SK-N-MC (cell line): ENCODE measurements around the gene PACRG.

Experiments used
- DNase-seq: peaks from one replicate; pipeline ENCODE4 v3.0.0-alpha.2; 2011; ENCODE audit warnings: low read depth, low spot score
- H3K27ac ChIP-seq: fragments of 200-600 bp; sonication (generic); 2 replicates; pipeline ENCODE4 v1.5.1; 2016; ENCODE audit warnings: mixed run types
- H3K36me3 ChIP-seq: fragments of 200-600 bp; sonication (generic); 2 replicates; pipeline ENCODE4 v1.6.1; 2017; ENCODE audit warnings: antibody characterized with exemption, low read length, mixed read lengths; ENCODE audit not compliant: insufficient read depth
- H3K4me3 ChIP-seq: fragments of 200-600 bp; sonication (generic); 2 replicates; pipeline ENCODE4 v1.5.1; 2016
- H3K9ac ChIP-seq: fragments of 200-600 bp; sonication (generic); 2 replicates; pipeline ENCODE4 v1.8.0; 2017; ENCODE audit warnings: mixed run types, mixed read lengths; ENCODE audit not compliant: insufficient read length
- H3K9me3 ChIP-seq: fragments of 200-600 bp; sonication (generic); 2 replicates; pipeline ENCODE4 v1.6.1; 2017; ENCODE audit warnings: low read depth, mild to moderate bottlenecking, antibody characterized with exemption, low read length, moderate library complexity, mixed read lengths
- EZH2 ChIP-seq: fragments of 200-600 bp; sonication (generic); IDR thresholded peaks from one replicate; pipeline ENCODE4 v1.6.1; 2017; ENCODE audit warnings: antibody characterized with exemption
- FOXP2 ChIP-seq: optimal IDR thresholded peaks from 2 replicates; pipeline ENCODE3; 2011; ENCODE audit warnings: mild to moderate bottlenecking, moderate library complexity; ENCODE audit not compliant: insufficient read depth; ENCODE audit errors: extremely low read length, control extremely low read depth
- POLR2AphosphoS5 ChIP-seq: IDR thresholded peaks from 2 replicates; pipeline ENCODE4 v1.6.1; 2012; ENCODE audit warnings: mild to moderate bottlenecking, low read depth, low read length, borderline replicate concordance

Gene PACRG

DNA sequence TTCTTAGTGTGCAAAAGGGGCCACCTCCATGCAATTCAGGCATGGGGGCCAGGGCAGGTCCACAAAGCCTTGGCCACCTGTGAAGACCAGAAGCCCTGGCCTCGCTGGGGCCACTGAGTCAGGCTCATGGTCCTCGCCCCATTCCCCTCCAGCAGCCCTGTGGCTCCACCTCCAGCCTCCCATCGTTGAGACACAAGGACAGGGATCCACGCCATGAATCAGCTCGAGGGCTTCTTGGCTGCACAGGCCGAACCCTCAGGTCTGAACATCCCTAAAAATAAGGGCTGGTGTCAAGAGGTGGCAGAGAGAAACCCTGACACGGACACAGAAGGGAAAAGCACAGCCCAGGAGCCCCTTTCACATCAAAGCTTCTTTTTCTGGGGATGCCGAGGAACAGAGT lies 618.2 kb downstream of the PACRG start:
- DNase-seq: no peak
- Histone ChIP-seq H3K9me3 (no peaks in the 10 kb centered on the region), H3K9ac (no peak overlapping the region), H3K27ac (no peak overlapping the region), H3K36me3 (no peaks in the 10 kb centered on the region), H3K4me3 (no peak overlapping the region)
- TF ChIP-seq FOXP2 (no peak), EZH2 (no peak), POLR2AphosphoS5 (no peak)

DNA sequence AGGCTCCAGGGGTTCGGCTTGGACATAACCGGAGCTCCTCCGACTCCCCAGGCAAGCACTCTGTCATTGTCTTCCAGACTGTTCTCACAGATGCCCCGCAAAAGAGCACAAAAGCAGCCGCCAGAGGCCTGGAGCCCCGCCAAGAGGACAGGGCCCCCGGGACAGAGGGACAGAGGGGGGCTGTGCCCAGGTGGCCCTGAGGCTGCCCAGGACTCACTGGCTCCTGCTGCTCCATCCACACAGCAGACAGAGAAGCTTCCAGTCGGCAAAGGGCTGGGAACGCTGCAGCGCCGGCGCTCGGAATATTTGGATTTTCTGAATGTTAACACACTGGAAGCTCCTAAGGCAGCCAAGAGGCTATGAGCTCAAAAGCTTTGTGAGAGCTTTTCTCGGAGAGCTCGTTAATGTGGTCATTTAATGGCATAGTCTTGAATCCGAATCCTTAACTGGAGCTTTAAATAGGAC lies 618.8 kb downstream of the PACRG start:
- Histone ChIP-seq H3K9me3 (no peaks in the 10 kb centered on the region), H3K27ac (no peak overlapping the region), H3K4me3 (no peak overlapping the region), H3K36me3 (no peaks in the 10 kb centered on the region), H3K9ac (no peak overlapping the region)
- no peak for DNase-seq
- TF ChIP-seq EZH2: no peak
- TF ChIP-seq FOXP2: no peak
- TF ChIP-seq POLR2AphosphoS5: no peak

DNA sequence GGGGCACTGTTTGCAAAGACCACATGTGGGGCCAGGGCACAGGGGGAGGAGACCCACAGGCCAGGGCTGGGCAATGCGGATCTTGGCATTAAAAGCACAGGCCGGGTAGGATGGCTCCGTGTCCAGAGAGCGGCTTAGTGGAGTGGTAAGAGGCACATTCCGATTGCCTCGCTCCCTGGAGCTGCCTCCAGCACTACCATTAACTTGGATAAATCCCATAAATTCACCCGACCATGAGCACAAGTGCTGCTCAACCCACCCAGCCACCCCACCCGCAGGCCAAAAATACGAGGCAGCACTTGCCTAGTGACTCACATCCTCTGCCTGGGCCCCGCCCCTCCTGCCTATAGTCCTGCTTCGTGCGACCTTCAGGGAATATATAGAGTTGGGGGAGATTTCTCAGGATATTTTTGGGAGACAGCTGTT lies 619.3 kb downstream of the PACRG start:
- no peak overlapping the region for H3K4me3 ChIP-seq
- DNase-seq: no peak
- H3K9ac ChIP-seq: no peak overlapping the region
- H3K36me3 ChIP-seq: no peaks in the 10 kb centered on the region
- TF ChIP-seq EZH2 (no peak), POLR2AphosphoS5 (no peak), FOXP2 (no peak)
- H3K9me3 ChIP-seq: no peaks in the 10 kb centered on the region
- H3K27ac ChIP-seq: no peak overlapping the region

DNA sequence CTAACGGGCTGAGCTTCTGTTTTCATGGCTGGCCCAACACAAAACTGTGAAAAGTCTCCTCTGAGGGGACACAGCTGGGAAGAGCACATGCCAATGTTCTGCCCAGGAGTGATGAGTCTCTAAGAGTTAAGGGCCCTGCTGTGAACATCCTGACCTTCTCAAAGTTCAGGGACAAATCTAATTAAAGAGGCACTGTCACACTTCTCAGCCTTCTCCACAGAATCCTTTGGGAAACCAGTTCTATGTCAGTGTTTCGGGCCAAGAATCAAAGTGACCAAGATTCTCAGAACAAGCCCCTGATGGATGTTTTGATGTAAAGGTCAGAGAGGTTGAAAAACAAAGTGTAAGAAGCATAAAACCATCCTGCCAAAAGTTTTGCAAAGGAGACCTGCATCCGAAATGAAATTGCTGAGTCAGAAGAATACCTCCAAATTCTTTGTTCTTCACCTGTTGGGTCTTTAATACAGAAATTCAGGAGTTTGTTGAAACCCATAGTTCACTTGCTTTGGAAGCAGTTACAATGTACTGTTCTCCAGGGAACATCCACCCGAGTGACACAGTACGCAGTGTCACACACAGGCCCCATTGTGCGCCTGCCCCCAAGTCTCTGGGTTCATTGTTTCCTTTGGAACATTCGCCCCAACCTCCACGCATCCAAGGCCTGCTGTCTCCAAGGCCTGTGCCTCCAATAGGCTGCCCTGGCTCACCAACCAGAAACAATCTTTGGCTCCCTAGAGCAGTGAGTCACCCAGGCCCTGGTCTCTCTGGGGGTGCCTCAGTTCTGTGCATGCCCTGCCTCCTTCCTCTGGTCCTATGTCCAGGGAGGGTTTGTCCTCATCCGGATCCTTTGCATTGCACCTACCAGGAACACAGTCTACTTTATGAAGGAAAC lies 621.3 kb downstream of the PACRG start:
- H3K9me3 ChIP-seq: no peaks in the 10 kb centered on the region
- no peak overlapping the region for H3K9ac ChIP-seq
- H3K36me3 ChIP-seq: no peaks in the 10 kb centered on the region
- no peak overlapping the region for H3K4me3 ChIP-seq
- DNase-seq: no peak
- H3K27ac ChIP-seq: no peak overlapping the region
- TF ChIP-seq POLR2AphosphoS5 (no peak), EZH2 (no peak), FOXP2 (no peak)

DNA sequence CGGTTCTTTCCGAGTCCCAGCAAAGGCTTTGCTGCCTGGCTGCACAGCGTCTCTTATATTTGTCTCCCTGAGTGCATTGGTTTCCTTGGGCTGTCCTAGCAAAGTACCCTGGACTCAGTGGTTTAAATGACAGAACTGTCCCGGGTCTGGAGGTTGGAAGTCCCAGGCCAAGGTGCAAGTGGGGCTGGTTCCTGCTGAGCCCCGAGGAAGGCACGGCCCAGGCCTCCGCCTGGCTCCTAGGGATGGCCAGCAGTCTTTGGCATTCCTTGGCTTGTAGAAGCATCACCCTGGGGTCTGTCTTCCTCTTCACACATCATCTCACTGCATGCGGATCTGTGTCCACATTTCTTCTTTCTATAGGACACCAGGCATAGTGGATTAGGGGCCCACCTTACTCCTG lies 621.9 kb downstream of the PACRG start:
- no peak for TF ChIP-seq POLR2AphosphoS5
- TF ChIP-seq EZH2: no peak
- no peak for TF ChIP-seq FOXP2

DNA sequence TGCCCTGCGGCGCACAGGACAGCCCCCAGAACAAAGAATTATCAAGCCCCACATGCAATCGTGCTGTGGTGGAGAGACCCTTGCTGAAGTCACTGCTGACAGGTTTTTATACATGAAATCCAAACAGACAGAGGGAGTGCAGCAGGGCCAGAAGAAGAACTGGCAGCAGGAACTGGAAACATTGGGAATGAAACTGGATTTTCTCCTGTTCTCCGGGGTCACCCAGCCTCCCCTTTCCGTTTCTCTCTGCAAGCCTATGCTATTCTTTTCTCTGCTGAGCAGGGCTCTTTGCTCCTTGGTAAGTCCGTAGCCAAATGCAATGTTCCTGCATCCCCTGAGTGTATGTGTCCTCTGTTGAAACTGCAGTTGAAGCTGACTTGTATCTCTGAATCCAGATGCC lies 623.2 kb downstream of the PACRG start:
- H3K27ac ChIP-seq: no peak overlapping the region

More for the DNA sequence above, 621.9 kb downstream of the PACRG start:
- Histone ChIP-seq H3K4me3 (no peak overlapping the region), H3K9me3 (no peaks in the 10 kb centered on the region), H3K27ac (no peak overlapping the region), H3K9ac (no peak overlapping the region), H3K36me3 (no peaks in the 10 kb centered on the region)
- no peak for DNase-seq

DNA sequence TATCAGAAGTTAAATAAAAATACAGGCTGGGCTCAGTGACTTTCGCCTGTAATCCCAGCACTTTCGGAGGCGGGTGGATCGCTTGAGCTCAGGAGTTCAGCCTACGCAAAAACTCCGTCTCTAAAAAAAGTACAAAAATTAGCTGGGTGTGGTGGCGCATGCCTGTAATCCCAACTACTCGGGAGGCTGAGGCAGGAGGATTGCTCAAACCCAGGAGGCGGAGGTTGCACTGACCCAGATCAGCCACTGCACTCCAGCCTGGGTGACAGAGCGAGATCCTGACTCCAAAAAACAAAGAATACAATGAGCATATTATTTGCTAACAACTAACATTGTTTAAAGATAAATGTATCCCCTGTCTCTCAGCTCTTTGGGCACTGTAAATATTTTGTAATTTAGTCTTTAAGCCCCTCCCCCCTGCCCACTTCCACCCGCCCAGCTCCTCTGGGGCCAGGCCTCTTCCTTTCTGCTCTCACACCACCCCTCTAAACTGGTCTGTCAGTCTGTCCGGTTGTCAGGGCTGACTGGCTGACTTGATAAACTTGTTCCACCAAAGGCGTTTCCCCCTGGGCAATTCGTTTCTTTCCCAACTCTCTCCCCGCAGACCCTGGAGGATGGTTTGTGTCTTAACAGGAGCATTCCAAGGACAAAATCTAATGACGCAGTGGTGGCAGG lies 624.4 kb downstream of the PACRG start:
- Histone ChIP-seq H3K4me3 (no peak overlapping the region), H3K27ac (no peak overlapping the region), H3K9me3 (no peaks in the 10 kb centered on the region), H3K9ac (no peak overlapping the region), H3K36me3 (no peaks in the 10 kb centered on the region)
- no peak for DNase-seq
- TF ChIP-seq POLR2AphosphoS5 (no peak), FOXP2 (no peak), EZH2 (no peak)

More for the DNA sequence above, 623.2 kb downstream of the PACRG start:
- TF ChIP-seq EZH2 (no peak), FOXP2 (no peak), POLR2AphosphoS5 (no peak)
- no peak overlapping the region for H3K9ac ChIP-seq
- no peak overlapping the region for H3K4me3 ChIP-seq
- no peaks in the 10 kb centered on the region for H3K9me3 ChIP-seq
- no peaks in the 10 kb centered on the region for H3K36me3 ChIP-seq
- DNase-seq: no peak

DNA sequence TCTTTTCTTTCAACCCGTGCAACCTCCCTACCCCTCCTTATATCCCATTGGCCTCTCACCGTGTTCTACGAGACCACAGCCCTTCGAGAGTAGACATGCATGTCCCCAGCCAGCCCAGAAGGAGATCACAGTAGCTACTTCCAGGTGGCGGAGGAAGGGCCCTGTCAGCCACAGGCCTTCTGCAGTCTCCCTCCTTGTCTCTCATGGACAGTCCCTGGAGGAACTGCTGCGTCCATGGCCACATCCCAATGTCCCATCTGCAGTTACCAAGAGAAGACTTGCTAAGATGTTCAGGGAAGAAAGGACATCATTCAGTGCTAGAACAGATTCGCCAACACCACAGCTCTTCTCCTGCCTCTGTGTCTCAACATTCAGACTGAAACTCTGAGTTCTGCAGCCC lies 625.2 kb downstream of the PACRG start:
- Histone ChIP-seq H3K4me3 (no peak overlapping the region), H3K9ac (no peak overlapping the region), H3K9me3 (no peaks in the 10 kb centered on the region), H3K36me3 (no peaks in the 10 kb centered on the region), H3K27ac (no peak overlapping the region)
- TF ChIP-seq FOXP2 (no peak), EZH2 (no peak), POLR2AphosphoS5 (no peak)
- DNase-seq: no peak

DNA sequence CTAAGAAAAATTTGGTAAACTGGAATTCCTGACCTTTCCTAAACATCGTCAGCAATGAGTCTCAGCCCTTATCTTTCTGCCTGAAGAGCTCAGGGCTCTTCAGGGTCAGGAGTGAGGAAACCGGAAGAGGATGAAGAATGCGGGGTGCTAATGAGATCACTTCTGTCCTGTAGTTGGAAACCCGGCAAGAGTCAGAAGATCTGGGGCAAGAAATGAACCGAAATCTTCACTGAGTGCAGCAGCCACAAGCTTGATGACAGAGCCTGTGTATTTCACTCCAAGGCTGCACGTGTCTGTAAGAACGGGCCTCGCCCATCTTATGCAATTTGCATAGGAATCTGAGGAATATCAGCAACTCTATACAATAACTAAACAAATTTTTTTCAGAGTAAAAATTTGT lies 626.3 kb downstream of the PACRG start:
- TF ChIP-seq POLR2AphosphoS5: no peak
- no peak for TF ChIP-seq FOXP2
- no peak for TF ChIP-seq EZH2
- Histone ChIP-seq H3K9ac (no peak overlapping the region), H3K36me3 (no peaks in the 10 kb centered on the region), H3K4me3 (no peak overlapping the region), H3K9me3 (no peaks in the 10 kb centered on the region), H3K27ac (no peak overlapping the region)
- no peak for DNase-seq
